Astrocyte (in vitro differentiated cells and primary cell): Measurements from ENCODE around the gene ETNK1.

Experiments used
- EZH2 ChIP-seq: IDR thresholded peaks from 2 replicates; pipeline ENCODE4 v1.6.1; 2012; ENCODE audit warnings: mild to moderate bottlenecking, low read length, inconsistent platforms; ENCODE audit not compliant: insufficient read depth
- TF ChIP-seq, protein P1 (sequence below): IDR thresholded peaks from 2 replicates; pipeline ENCODE4 v1.5.1; 2011; ENCODE audit warnings: low read depth, mild to moderate bottlenecking, inconsistent platforms, low read length, moderate library complexity; ENCODE audit not compliant: insufficient read depth

DNA sequence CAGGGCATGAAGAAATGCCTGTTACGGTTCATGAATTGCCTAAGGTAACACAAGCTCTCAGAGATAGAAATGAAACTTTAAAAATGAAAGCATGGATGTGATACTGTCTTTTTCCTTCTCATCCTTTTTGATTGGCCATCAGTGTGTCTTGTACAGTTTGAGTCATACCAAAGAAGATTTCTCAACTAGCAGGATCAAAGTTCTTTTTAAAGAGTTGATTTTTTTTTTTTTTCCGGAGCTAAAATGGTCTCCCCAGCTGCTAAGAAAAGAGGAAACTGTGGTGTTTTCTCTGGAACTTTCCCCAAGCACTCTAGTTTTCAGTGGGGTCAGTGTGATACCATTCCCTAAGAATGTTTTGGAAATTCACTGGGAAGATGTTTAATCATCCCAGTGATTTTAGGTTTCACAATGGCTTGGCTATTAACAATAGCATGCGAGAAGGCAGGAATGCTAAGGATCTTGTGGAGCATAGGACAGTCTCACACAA is 105.0 kb downstream of the ETNK1 start:
- TF ChIP-seq, protein P1, sequence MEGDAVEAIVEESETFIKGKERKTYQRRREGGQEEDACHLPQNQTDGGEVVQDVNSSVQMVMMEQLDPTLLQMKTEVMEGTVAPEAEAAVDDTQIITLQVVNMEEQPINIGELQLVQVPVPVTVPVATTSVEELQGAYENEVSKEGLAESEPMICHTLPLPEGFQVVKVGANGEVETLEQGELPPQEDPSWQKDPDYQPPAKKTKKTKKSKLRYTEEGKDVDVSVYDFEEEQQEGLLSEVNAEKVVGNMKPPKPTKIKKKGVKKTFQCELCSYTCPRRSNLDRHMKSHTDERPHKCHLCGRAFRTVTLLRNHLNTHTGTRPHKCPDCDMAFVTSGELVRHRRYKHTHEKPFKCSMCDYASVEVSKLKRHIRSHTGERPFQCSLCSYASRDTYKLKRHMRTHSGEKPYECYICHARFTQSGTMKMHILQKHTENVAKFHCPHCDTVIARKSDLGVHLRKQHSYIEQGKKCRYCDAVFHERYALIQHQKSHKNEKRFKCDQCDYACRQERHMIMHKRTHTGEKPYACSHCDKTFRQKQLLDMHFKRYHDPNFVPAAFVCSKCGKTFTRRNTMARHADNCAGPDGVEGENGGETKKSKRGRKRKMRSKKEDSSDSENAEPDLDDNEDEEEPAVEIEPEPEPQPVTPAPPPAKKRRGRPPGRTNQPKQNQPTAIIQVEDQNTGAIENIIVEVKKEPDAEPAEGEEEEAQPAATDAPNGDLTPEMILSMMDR: no peak
- no peak for TF ChIP-seq EZH2
